Common myeloid progenitor, CD34-positive (primary cell): ENCODE measurements around the gene CCL16.
"Not testable (repeated sequence)": the region's sequence is repeated elsewhere in the genome, so short reads cannot be mapped to it uniquely, and the experiment has no call there.

ENCODE experiments used
- CTCF ChIA-PET: fragments of 350-600 bp; sonication (Branson Sonifier 250); formaldehyde crosslinking; loops from one replicate; lab custom pipeline; 2021; ENCODE audit warnings: antibody characterized with exemption; lab: Charles Lee
- POLR2A ChIA-PET: fragments of 350-600 bp; sonication (Branson Sonifier 250); formaldehyde crosslinking; loops from one replicate; lab custom pipeline; 2021; ENCODE audit warnings: antibody characterized with exemption; lab: Charles Lee
- DNase-seq, 3 donors: peaks; one replicate each; pipeline versions ENCODE4 v3.0.0 to v3.0.0-alpha.2; 2013
- H3K27ac ChIP-seq, 2 experiments: 1 replicate in 1 of 2; 2 replicates in 1 of 2; pipeline ENCODE4 v1.7.0; 2013; ENCODE audit warnings: inconsistent platforms in 2 of 2, low read length in 2 of 2, mild to moderate bottlenecking in 2 of 2, low read depth in 1 of 2, moderate library complexity in 1 of 2; ENCODE audit not compliant: severe bottlenecking in 2 of 2, insufficient read depth in 1 of 2, poor library complexity in 1 of 2
- H3K27me3 ChIP-seq, 5 experiments: replicated peaks in 2 of 5; 1 replicate in 3 of 5; 2 replicates in 2 of 5; pipeline versions ENCODE4 v1.6.1 to v1.7.0; 2013; ENCODE audit warnings: low read length in 4 of 5, mild to moderate bottlenecking in 2 of 5, moderate library complexity in 2 of 5, inconsistent platforms in 1 of 5; ENCODE audit not compliant: insufficient read depth in 5 of 5, control insufficient read depth in 4 of 5
- H3K36me3 ChIP-seq, 4 experiments: 1 replicate in 2 of 4; 2 replicates in 2 of 4; pipeline versions ENCODE4 v1.6.1 to v1.7.0; 2013; ENCODE audit warnings: low read length in 3 of 4, control low read depth in 1 of 4, mild to moderate bottlenecking in 1 of 4; ENCODE audit not compliant: control insufficient read depth in 4 of 4, insufficient read depth in 4 of 4
- H3K4me1 ChIP-seq, 4 experiments: 1 replicate in 3 of 4; 2 replicates in 1 of 4; pipeline versions ENCODE4 v1.6.1 to v1.7.1; 2013; ENCODE audit warnings: low read length in 3 of 4, mild to moderate bottlenecking in 3 of 4, control low read depth in 1 of 4, inconsistent platforms in 1 of 4, moderate library complexity in 1 of 4; ENCODE audit not compliant: control insufficient read depth in 4 of 4, insufficient read depth in 4 of 4; ENCODE audit errors: control extremely low read depth in 1 of 4
- H3K4me3 ChIP-seq, 7 experiments: 1 replicate in 4 of 7; 2 replicates in 3 of 7; pipeline versions ENCODE4 v1.5.1 to v1.7.0; 2013; ENCODE audit warnings: mild to moderate bottlenecking in 7 of 7, low read length in 6 of 7, moderate library complexity in 6 of 7, inconsistent platforms in 2 of 7, low read depth in 2 of 7, control low read depth in 1 of 7; ENCODE audit not compliant: insufficient read depth in 4 of 7, control insufficient read depth in 1 of 7; ENCODE audit errors: extremely low read depth in 1 of 7
- H3K9me3 ChIP-seq, 5 experiments: 1 replicate in 4 of 5; 2 replicates in 1 of 5; pipeline versions ENCODE4 v1.6.1 to v1.7.1; 2013; ENCODE audit warnings: low read length in 4 of 5, mild to moderate bottlenecking in 2 of 5, inconsistent platforms in 1 of 5, low read depth in 1 of 5, moderate library complexity in 1 of 5; ENCODE audit not compliant: control insufficient read depth in 4 of 5, insufficient read depth in 2 of 5; ENCODE audit errors: control extremely low read depth in 1 of 5
- WGBS: methylation state at CpG from one replicate; pipeline ENCODE4 v1.1.5; 2013; ENCODE audit not compliant: insufficient coverage; 5-methylcytosine and 5-hydroxymethylcytosine counted together

Gene CCL16

DNA sequence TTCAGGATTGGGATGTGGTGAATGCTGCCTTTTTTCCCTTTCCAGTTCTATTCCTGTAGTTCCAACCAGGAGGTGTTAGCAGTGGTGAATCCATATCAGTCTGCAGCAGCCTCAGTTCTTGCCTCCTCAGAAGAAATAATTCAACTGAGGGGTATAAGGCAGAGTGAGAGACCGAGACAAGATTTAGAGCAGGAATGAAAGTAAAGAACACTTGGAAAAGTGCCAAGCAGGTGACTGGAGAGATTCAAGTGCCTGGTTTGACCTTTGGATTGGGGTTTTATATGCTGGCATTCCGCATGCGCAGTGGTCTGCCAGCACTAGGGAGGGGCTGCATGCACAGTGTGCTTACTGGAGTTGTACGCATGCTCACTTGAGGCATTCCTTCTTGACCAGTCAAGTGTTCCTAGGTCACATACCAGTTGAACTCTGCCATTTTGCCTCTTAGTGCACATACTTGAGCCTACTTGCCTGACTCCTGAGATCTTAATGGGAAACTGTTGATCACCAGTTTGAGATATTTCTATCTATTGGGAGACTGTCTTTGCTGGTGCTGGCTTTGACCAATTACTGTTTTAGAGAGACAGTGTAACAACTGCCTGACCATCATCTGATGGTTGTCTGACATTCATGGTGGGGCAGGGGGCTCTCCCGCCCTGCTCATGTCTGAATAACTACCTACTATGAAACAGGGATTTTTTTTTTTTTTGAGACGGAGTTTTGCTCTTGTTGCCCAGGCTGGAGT, 20.7 kb upstream of the CCL16 start:
- POLR2A ChIA-PET = no interaction called here

GRCh38 chr17:36001110-36001771, 19.9 kb upstream of the CCL16 start, which contains the start of gene CCL15:
TSS of gene CCL15 (minus strand) at chr17:36001553. CDS start at chr17:36001492, 61 bp downstream.
- no peak within 1 kb of the TSS for H3K27ac ChIP-seq
- peaks cover 0 to 3% (median 0%) of the 10 kb centered on the region in 5 experiments for H3K27me3 ChIP-seq
- H3K36me3 ChIP-seq = no peaks in the 10 kb centered on the region
- no peak within 1 kb of the TSS for H3K4me3 ChIP-seq
- peaks cover 2 to 13% (median 4%) of the 10 kb centered on the region in 4 experiments for H3K4me1 ChIP-seq
- no peak for DNase-seq
- H3K9me3 ChIP-seq = no peaks in the 10 kb centered on the region
- 98% methylated on average over 5 of the region's 6 CpGs for WGBS
- ChIA-PET CTCF (interaction anchor here (1.1 to 1.4 kb wide), 2 partner anchors 32 to 35 kb away, joined by 3 read pairs; no protein-coding TSS in a partner anchor), POLR2A (no interaction called here)

More for the DNA sequence above, 20.7 kb upstream of the CCL16 start:
- H3K27me3 ChIP-seq = no peaks in the 10 kb centered on the region
- CTCF ChIA-PET = interaction anchor here (1.1 to 1.4 kb wide), 2 partner anchors 33 to 36 kb away, joined by 3 read pairs; no protein-coding TSS in a partner anchor
- H3K4me3 ChIP-seq = no peak overlapping the region
- no peaks in the 10 kb centered on the region for H3K36me3 ChIP-seq
- no peak overlapping the region for H3K27ac ChIP-seq
- 90% methylated on average over 5 of the region's 6 CpGs for WGBS
- H3K4me1 ChIP-seq = peaks cover 2 to 13% (median 4%) of the 10 kb centered on the region in 4 experiments
- H3K9me3 ChIP-seq = no peaks in the 10 kb centered on the region
- no peak for DNase-seq

- H3K4me1 ChIP-seq = peaks cover 2 to 13% (median 4%) of the 10 kb centered on the region in 4 experiments
- peaks cover 0 to 3% (median 0%) of the 10 kb centered on the region in 5 experiments for H3K27me3 ChIP-seq
- no peak for DNase-seq
- no peak overlapping the region for H3K4me3 ChIP-seq
- H3K36me3 ChIP-seq = no peaks in the 10 kb centered on the region
- 100% methylated on average over 4 of the region's 6 CpGs for WGBS
- H3K9me3 ChIP-seq = no peaks in the 10 kb centered on the region
- ChIA-PET POLR2A (no interaction called here), CTCF (no interaction called here)
- no peak overlapping the region for H3K27ac ChIP-seq
Measured at GRCh38 chr17:36000732-36001109, 19.4 kb upstream of the CCL16 start.

- CTCF ChIA-PET = interaction anchor here (0.5 kb wide), 1 partner anchor 13 kb away, joined by 3 read pairs; no protein-coding TSS in a partner anchor
- no peaks in the 10 kb centered on the region for H3K36me3 ChIP-seq
- no peak for DNase-seq
- H3K4me3 ChIP-seq = no peak overlapping the region
- H3K27ac ChIP-seq = no peak overlapping the region
- peaks cover 0 to under 1% (median 0%) of the 10 kb centered on the region in 4 experiments for H3K4me1 ChIP-seq
- peaks cover 0 to 3% (median 0%) of the 10 kb centered on the region in 5 experiments for H3K27me3 ChIP-seq
- peaks cover 0 to 3% (median 0%) of the 10 kb centered on the region in 5 experiments for H3K9me3 ChIP-seq
- 100% methylated on average over 1 of the region's 1 CpG for WGBS
- POLR2A ChIA-PET = no interaction called here
Measured at GRCh38 chr17:35998756-35999155, 17.5 kb upstream of the CCL16 start.

GRCh38 chr17:35998018-35998545, 16.8 kb upstream of the CCL16 start:
- peaks cover 0 to 3% (median 0%) of the 10 kb centered on the region in 5 experiments for H3K27me3 ChIP-seq
- CTCF ChIA-PET = interaction anchor here (0.5 kb wide), 1 partner anchor 13 kb away, joined by 3 read pairs; no protein-coding TSS in a partner anchor
- H3K4me3 ChIP-seq = no peak overlapping the region
- H3K9me3 ChIP-seq = peaks cover 0 to 3% (median 0%) of the 10 kb centered on the region in 5 experiments
- DNase-seq = no peak
- WGBS = 98% methylated on average over 11 of the region's 11 CpGs
- H3K4me1 ChIP-seq = no peaks in the 10 kb centered on the region
- POLR2A ChIA-PET = no interaction called here
- H3K36me3 ChIP-seq = no peaks in the 10 kb centered on the region
- no peak overlapping the region for H3K27ac ChIP-seq

GRCh38 chr17:35995346-35995745, 14.0 kb upstream of the CCL16 start:
- WGBS = no CpG with 5 or more reads among the region's 2 CpGs
- POLR2A ChIA-PET = not testable (repeated sequence)
- CTCF ChIA-PET = interaction anchor here (1.4 to 2.2 kb wide), 2 partner anchors 151 to 154 kb away, joined by 4 to 9 read pairs; no protein-coding TSS in a partner anchor

More at GRCh38 chr17:35995346-35995745, 14.0 kb upstream of the CCL16 start:
- not testable (repeated sequence) for H3K27ac ChIP-seq, H3K4me1 ChIP-seq, H3K36me3 ChIP-seq, DNase-seq, H3K4me3 ChIP-seq, H3K27me3 ChIP-seq, H3K9me3 ChIP-seq
